ENCODE results near the gene STX8.

- no peak for TF ChIP-seq CTCF (IDR thresholded peaks at IDR 0.05 in 2 of 3, conservative IDR thresholded peaks at IDR 0.05 in 1 of 3; ENCODE audit: borderline replicate concordance in 1 of 3, insufficient read depth in 1 of 3, low read depth in 2 of 3, low read length in 2 of 3)
- no peak for TF ChIP-seq POLR2A (IDR thresholded peaks at IDR 0.05; ENCODE audit: borderline replicate concordance, extremely low read depth, insufficient read depth, insufficient read length)
- TF ChIP-seq FOSL1 (IDR thresholded peaks at IDR 0.05; ENCODE audit: low read depth): no peak
- no peak for TF ChIP-seq SIN3A (IDR thresholded peaks at IDR 0.05; ENCODE audit: low read depth)
- TF ChIP-seq POLR2AphosphoS5 (IDR thresholded peaks at IDR 0.05; ENCODE audit: low read depth, low read length): no peak
- no peak for TF ChIP-seq SP1 (IDR thresholded peaks at IDR 0.05; ENCODE audit: low read depth)
- TF ChIP-seq JUND (IDR thresholded peaks at IDR 0.05): no peak
- TF ChIP-seq, protein P1, sequence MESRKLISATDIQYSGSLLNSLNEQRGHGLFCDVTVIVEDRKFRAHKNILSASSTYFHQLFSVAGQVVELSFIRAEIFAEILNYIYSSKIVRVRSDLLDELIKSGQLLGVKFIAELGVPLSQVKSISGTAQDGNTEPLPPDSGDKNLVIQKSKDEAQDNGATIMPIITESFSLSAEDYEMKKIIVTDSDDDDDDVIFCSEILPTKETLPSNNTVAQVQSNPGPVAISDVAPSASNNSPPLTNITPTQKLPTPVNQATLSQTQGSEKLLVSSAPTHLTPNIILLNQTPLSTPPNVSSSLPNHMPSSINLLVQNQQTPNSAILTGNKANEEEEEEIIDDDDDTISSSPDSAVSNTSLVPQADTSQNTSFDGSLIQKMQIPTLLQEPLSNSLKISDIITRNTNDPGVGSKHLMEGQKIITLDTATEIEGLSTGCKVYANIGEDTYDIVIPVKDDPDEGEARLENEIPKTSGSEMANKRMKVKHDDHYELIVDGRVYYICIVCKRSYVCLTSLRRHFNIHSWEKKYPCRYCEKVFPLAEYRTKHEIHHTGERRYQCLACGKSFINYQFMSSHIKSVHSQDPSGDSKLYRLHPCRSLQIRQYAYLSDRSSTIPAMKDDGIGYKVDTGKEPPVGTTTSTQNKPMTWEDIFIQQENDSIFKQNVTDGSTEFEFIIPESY (IDR thresholded peaks at IDR 0.05; ENCODE audit: extremely low read depth, insufficient replicate concordance, low read length): no peak
These were observed 250.8 kb downstream of the STX8 start for GRCh38 chr17:9324864-9325263.
